ENCODE measurements around the gene PBX4. TPM values are rescaled to one million over a fixed set of nuclear protein-coding genes. Genes with fewer than 3 reads are reported as not detected.

PBX4 gene
- total RNA-seq, 2 experiments from 2014 or later: 5.0 to 6.7 TPM

DNA sequence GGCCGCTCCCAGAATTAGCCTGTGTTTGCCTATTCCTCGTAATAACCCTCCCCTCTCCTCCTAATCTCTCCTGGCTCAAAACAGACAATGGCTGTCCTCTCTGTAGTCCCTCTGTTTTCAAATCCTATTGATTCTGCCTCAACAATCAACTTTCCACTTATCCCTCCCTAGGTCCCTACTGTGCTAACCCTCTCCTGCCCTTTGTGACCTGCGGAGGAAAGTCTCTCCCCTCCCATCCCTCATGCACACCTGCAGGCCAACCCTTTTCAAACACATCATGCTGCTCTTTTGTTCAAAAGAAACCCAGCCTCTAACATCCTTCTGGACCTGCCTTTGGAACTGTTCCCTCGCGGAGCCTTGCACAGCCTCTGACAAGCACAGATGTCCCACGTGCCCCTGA, 43.1 kb downstream of the PBX4 start:
- ChIA-PET POLR2A (no interaction called here), CTCF (ENCODE audit: unreplicated experiment) (no interaction called here)
- no peaks in the 10 kb centered on the region for H3K36me3 ChIP-seq (ENCODE audit: insufficient read depth, low read length)
- no peaks in the 10 kb centered on the region for H3K4me1 ChIP-seq (ENCODE audit: insufficient read depth, low read length, poor library complexity, severe bottlenecking)
- H3K4me3 ChIP-seq (ENCODE audit: low read depth, low read length, poor library complexity, severe bottlenecking): no peak overlapping the region
- no peaks in the 10 kb centered on the region for H3K9me2 ChIP-seq (ENCODE audit: insufficient read depth, low read length)
- no peak overlapping the region for H3K27ac ChIP-seq (ENCODE audit: low read depth, low read length, poor library complexity, severe bottlenecking)
- H3K79me2 ChIP-seq (ENCODE audit: insufficient read depth, low read depth, low read length): no peaks in the 10 kb centered on the region
- no peaks in the 10 kb centered on the region for H4K20me1 ChIP-seq (ENCODE audit: insufficient read depth, low read length)
- intact Hi-C loops (cut with micrococcal nuclease; ENCODE audit: unreplicated experiment): no loop called here
- DNase-seq (ENCODE audit: low spot score): no peak
- no peaks in the 10 kb centered on the region for H3K9me3 ChIP-seq (ENCODE audit: low read length)
- H3K4me2 ChIP-seq (ENCODE audit: low read length): no peak overlapping the region
- no peak for TF ChIP-seq EZH2phosphoT487 (IDR thresholded peaks at IDR 0.05; ENCODE audit: borderline replicate concordance, low read depth, low read length)
- TF ChIP-seq, protein P1, sequence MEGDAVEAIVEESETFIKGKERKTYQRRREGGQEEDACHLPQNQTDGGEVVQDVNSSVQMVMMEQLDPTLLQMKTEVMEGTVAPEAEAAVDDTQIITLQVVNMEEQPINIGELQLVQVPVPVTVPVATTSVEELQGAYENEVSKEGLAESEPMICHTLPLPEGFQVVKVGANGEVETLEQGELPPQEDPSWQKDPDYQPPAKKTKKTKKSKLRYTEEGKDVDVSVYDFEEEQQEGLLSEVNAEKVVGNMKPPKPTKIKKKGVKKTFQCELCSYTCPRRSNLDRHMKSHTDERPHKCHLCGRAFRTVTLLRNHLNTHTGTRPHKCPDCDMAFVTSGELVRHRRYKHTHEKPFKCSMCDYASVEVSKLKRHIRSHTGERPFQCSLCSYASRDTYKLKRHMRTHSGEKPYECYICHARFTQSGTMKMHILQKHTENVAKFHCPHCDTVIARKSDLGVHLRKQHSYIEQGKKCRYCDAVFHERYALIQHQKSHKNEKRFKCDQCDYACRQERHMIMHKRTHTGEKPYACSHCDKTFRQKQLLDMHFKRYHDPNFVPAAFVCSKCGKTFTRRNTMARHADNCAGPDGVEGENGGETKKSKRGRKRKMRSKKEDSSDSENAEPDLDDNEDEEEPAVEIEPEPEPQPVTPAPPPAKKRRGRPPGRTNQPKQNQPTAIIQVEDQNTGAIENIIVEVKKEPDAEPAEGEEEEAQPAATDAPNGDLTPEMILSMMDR (conservative IDR thresholded peaks at IDR 0.05; ENCODE audit: low read length): no peak
- no TSS peak for BruUV-seq (replicated peaks)
- H2AFZ ChIP-seq (ENCODE audit: low read length): no peak overlapping the region

DNA sequence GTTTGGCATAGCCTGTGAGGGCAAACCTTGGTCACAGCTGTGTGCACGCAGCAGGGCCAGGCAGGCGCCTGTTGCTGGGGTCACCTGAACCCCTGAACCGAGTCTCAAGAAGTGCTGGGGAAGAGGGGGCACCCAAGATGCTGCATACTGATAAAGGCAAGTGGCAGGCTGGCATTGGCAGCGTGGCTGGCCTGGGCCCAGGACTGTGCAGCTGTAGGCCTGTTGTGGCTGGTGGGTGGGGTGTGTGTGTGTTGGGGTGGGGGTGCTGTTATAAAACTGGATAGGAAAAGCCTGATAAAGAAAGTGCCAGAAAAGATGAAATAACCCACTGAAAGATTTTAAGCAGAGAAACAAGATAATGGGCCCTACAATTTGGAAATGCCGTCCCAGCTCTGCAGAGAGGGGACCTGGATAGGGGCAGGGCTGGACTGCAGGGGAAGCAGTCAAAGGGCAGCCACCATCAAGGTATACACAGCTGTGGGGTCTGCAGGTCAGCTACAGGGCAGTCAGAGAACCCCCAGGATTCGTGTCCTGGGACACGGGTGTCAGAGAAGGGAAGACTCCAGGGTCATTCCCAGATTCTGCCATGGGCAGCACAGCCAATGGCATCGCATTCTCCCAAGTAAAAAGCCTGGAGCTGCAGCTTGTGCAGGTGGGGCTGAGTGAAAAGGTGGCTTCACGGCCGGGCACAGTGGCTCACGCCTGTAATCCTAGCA, 47.3 kb downstream of the PBX4 start:
- no peaks in the 10 kb centered on the region for H3K9me2 ChIP-seq (ENCODE audit: insufficient read depth, low read length)
- TF ChIP-seq EZH2phosphoT487 (IDR thresholded peaks at IDR 0.05; ENCODE audit: borderline replicate concordance, low read depth, low read length): no peak
- TF ChIP-seq, protein P1 (conservative IDR thresholded peaks at IDR 0.05; ENCODE audit: low read length): no peak
- intact Hi-C loops (cut with micrococcal nuclease; ENCODE audit: unreplicated experiment): no loop called here
- ChIA-PET POLR2A (no interaction called here), CTCF (ENCODE audit: unreplicated experiment) (no interaction called here)
- BruUV-seq (replicated peaks): no TSS peak
- no peak overlapping the region for H3K4me2 ChIP-seq (ENCODE audit: low read length)
- H3K9me3 ChIP-seq (ENCODE audit: low read length): no peaks in the 10 kb centered on the region
- no peak overlapping the region for H3K4me3 ChIP-seq (ENCODE audit: low read depth, low read length, poor library complexity, severe bottlenecking)
- no peaks in the 10 kb centered on the region for H3K79me2 ChIP-seq (ENCODE audit: insufficient read depth, low read depth, low read length)
- no peak overlapping the region for H2AFZ ChIP-seq (ENCODE audit: low read length)
- H3K36me3 ChIP-seq (ENCODE audit: insufficient read depth, low read length): no peaks in the 10 kb centered on the region
- no peaks in the 10 kb centered on the region for H3K4me1 ChIP-seq (ENCODE audit: insufficient read depth, low read length, poor library complexity, severe bottlenecking)
- H3K27ac ChIP-seq (ENCODE audit: low read depth, low read length, poor library complexity, severe bottlenecking): no peak overlapping the region
- no peaks in the 10 kb centered on the region for H4K20me1 ChIP-seq (ENCODE audit: insufficient read depth, low read length)
- DNase-seq (ENCODE audit: low spot score): no peak

DNA sequence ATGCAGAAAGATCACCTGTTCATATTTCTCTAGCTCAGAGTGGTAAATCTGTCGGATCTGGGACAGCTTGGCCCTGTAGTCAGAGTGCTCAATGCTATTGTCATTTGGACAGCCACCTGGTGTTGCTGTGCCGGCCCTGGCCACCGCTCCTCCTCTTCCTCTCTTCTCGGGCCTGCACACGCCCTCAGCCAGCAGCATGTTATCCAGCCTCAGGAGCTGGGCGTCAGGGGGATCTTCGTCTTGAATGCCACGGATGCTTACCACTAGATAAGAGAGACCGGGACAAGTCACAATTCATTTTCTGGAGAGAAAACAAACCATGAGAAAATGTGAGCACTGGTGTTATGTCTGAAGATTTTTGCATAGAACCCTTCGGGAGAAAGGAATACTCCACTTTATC, 47.9 kb downstream of the PBX4 start:
- Histone ChIP-seq H3K4me3 (ENCODE audit: low read depth, low read length, poor library complexity, severe bottlenecking) (no peak overlapping the region), H3K4me1 (ENCODE audit: insufficient read depth, low read length, poor library complexity, severe bottlenecking) (no peaks in the 10 kb centered on the region), H4K20me1 (ENCODE audit: insufficient read depth, low read length) (no peaks in the 10 kb centered on the region), H3K79me2 (ENCODE audit: insufficient read depth, low read depth, low read length) (no peaks in the 10 kb centered on the region), H3K4me2 (ENCODE audit: low read length) (no peak overlapping the region), H3K9me3 (ENCODE audit: low read length) (no peaks in the 10 kb centered on the region), H3K27ac (ENCODE audit: low read depth, low read length, poor library complexity, severe bottlenecking) (no peak overlapping the region), H3K9me2 (ENCODE audit: insufficient read depth, low read length) (no peaks in the 10 kb centered on the region), H3K36me3 (ENCODE audit: insufficient read depth, low read length) (no peaks in the 10 kb centered on the region), H2AFZ (ENCODE audit: low read length) (no peak overlapping the region)
- no TSS peak for BruUV-seq (replicated peaks)
- POLR2A ChIA-PET: no interaction called here
- no peak for DNase-seq (ENCODE audit: low spot score)
- no peak for TF ChIP-seq EZH2phosphoT487 (IDR thresholded peaks at IDR 0.05; ENCODE audit: borderline replicate concordance, low read depth, low read length)
- TF ChIP-seq, protein P1 (conservative IDR thresholded peaks at IDR 0.05; ENCODE audit: low read length): no peak
- CTCF ChIA-PET (ENCODE audit: unreplicated experiment): no interaction called here
- intact Hi-C loops (cut with micrococcal nuclease; ENCODE audit: unreplicated experiment): no loop called here
